Prostate gland (tissue), 2 donors: ENCODE data around the gene NDUFS6. TPM values are rescaled to one million over a fixed set of nuclear protein-coding genes. Genes with fewer than 3 reads are reported as not detected.

Experiments
- DNase-seq: peaks from one replicate; pipeline ENCODE4 v3.0.0-alpha.2; 2019; ENCODE audit warnings: low spot score
- H3K27ac ChIP-seq, 2 donors: fragments of 200-600 bp; sonication (generic); 2 replicates each; pipeline ENCODE4 v1.5.1; 2017 to 2019
- H3K27me3 ChIP-seq: fragments of 200-600 bp; sonication (generic); replicated peaks from 2 replicates; pipeline ENCODE4 v1.5.1; 2019; ENCODE audit not compliant: insufficient read depth
- H3K36me3 ChIP-seq, 2 donors: fragments of 200-600 bp; sonication (generic); 1 replicate in 1 of 2; 2 replicates in 1 of 2; pipeline versions ENCODE4 v1.5.1 to v1.8.1; 2017 to 2019
- H3K4me1 ChIP-seq: fragments of 200-600 bp; sonication (generic); replicated peaks from 2 replicates; pipeline ENCODE4 v1.5.1; 2019
- H3K4me3 ChIP-seq, 2 donors: fragments of 200-600 bp; sonication (generic); 2 replicates each; pipeline ENCODE4 v1.5.1; 2017 to 2019
- H3K9me3 ChIP-seq: fragments of 200-600 bp; sonication (generic); 2 replicates; pipeline ENCODE4 v1.5.1; 2017
- POLR2A ChIP-seq: fragments of 450-650 bp; IDR thresholded peaks from one replicate; pipeline ENCODE4 v1.6.1; 2016; ENCODE audit warnings: antibody characterized with exemption, mild to moderate bottlenecking
- POLR2AphosphoS5 ChIP-seq: sonication (generic); formaldehyde crosslinking; IDR thresholded peaks from one replicate; pipeline ENCODE4 v1.6.1; 2017; ENCODE audit warnings: antibody characterized with exemption
- WGBS: methylation state at CpG from one replicate; pipeline ENCODE4 v1.1.5; 2018; 5-methylcytosine and 5-hydroxymethylcytosine counted together
- intact Hi-C: fragments of 100-400 bp; cut with DNase I; formaldehyde crosslinking; loops from one replicate; pipeline ENCODE4 v1.14.2; 2022
- total RNA-seq, 2 donors: library from RNA; depleted of rRNA; stranded (reverse); fragments of >200 nt; gene quantifications; one replicate each; pipeline ENCODE4 v1.1.0, GENCODE V29; 2016
- TF ChIP-seq, protein P1 (sequence below), 4 experiments: fragments of 200-600 bp in 2 of 4; fragments of 450-650 bp in 2 of 4; sonication (generic) in 2 of 4; IDR thresholded peaks; 1 replicate in 3 of 4; 2 replicates in 1 of 4; pipeline ENCODE4 v1.5.1; 2016 to 2019; ENCODE audit warnings: antibody characterized with exemption in 4 of 4, mild to moderate bottlenecking in 2 of 4, moderate library complexity in 2 of 4

The NDUFS6 gene
- total RNA-seq, 2 donors from 2014 or later = 27.8 to 70.2 TPM

DNA sequence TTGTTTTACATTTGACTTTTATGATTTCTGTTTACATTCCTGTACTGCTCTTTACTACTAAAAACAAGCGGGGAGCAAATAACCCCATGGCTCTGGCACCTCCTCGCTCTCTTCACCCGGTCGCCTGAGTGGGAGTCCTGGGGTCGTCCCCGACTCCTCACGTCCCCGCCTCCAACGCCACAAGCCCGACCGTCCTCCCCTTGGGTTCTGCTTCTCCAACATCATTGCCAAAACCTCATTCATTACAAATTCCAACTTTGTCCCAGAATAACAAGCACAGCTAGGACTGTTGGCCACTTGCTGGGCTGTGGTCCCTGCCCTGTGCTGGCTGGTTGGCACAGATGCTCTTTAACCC lies 36.6 kb upstream of the NDUFS6 start:
- Histone ChIP-seq H3K27me3 (no peaks in the 10 kb centered on the region), H3K27ac (peak overlapping the region; percentile 1 to 15), H3K36me3 (no peaks in the 10 kb centered on the region), H3K4me1 (peaks cover 3% of the 10 kb centered on the region), H3K9me3 (no peaks in the 10 kb centered on the region), H3K4me3 (no peak overlapping the region)
- no peak for DNase-seq
- intact Hi-C loops = no loop called here
- TF ChIP-seq POLR2AphosphoS5 (no peak), POLR2A (no peak)
- TF ChIP-seq, protein P1, sequence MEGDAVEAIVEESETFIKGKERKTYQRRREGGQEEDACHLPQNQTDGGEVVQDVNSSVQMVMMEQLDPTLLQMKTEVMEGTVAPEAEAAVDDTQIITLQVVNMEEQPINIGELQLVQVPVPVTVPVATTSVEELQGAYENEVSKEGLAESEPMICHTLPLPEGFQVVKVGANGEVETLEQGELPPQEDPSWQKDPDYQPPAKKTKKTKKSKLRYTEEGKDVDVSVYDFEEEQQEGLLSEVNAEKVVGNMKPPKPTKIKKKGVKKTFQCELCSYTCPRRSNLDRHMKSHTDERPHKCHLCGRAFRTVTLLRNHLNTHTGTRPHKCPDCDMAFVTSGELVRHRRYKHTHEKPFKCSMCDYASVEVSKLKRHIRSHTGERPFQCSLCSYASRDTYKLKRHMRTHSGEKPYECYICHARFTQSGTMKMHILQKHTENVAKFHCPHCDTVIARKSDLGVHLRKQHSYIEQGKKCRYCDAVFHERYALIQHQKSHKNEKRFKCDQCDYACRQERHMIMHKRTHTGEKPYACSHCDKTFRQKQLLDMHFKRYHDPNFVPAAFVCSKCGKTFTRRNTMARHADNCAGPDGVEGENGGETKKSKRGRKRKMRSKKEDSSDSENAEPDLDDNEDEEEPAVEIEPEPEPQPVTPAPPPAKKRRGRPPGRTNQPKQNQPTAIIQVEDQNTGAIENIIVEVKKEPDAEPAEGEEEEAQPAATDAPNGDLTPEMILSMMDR (IDR thresholded peaks at IDR 0.05) = no peak
- 50% methylated on average over 11 of the region's 11 CpGs for WGBS

DNA sequence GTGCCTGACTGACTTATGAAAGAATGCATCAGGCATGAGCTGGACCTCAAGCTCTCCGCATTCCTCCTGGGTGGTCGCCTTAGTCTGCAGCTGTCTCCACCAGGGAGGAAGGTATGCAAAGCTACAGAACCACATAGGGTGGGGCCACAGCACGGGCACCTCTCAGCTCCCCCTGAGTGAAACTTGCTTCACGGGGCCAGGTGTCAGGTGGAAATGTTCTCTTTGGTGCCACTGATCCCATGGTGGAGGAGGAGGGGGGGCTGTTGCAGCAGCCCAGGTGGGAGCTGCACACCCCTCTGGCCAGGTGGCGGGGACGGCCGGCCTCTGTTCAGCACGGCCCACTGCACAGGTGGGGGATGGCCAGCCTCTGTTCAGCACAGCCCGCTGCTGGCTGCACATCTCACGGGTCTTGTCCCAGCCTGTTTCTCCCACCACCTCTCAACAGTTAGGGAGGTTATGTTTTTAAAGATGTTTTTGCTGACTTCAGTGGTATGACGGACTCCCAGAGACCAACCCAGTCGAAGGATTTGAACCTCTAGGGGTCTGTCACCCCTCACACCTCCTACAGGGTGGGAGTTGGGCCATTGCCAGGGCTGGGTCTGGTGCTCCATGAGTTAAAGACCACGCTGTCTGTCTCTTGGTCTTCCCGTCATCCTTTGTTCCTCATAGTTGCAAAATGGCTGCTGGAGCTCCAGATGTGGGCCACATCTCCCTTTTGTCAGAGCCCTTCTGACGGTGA lies 35.9 kb upstream of the NDUFS6 start:
- 62% methylated on average over 15 of the region's 15 CpGs for whole genome bisulfite sequencing
- DNase-seq = no peak

GRCh38 chr5:1765880-1766235 lies 35.3 kb upstream of the NDUFS6 start:
- DNase-seq = no peak
- Histone ChIP-seq H3K36me3 (no peaks in the 10 kb centered on the region), H3K27ac (no peak overlapping the region), H3K4me1 (peaks cover 3% of the 10 kb centered on the region), H3K27me3 (no peaks in the 10 kb centered on the region), H3K9me3 (no peaks in the 10 kb centered on the region), H3K4me3 (no peak overlapping the region)
- intact Hi-C loops = no loop called here
- no peak for TF ChIP-seq POLR2A
- no peak for TF ChIP-seq POLR2AphosphoS5
- TF ChIP-seq, protein P1 (IDR thresholded peaks at IDR 0.05) = no peak
- WGBS = 98% methylated on average over 3 of the region's 3 CpGs

More for the DNA sequence above, 35.9 kb upstream of the NDUFS6 start:
- H3K9me3 ChIP-seq = no peaks in the 10 kb centered on the region
- intact Hi-C loops = no loop called here
- H3K4me3 ChIP-seq = no peak overlapping the region
- TF ChIP-seq POLR2A (no peak), POLR2AphosphoS5 (no peak)
- TF ChIP-seq, protein P1 (IDR thresholded peaks at IDR 0.05) = no peak
- no peak overlapping the region for H3K27ac ChIP-seq
- no peaks in the 10 kb centered on the region for H3K36me3 ChIP-seq
- H3K27me3 ChIP-seq = no peaks in the 10 kb centered on the region
- H3K4me1 ChIP-seq = peaks cover 3% of the 10 kb centered on the region

DNA sequence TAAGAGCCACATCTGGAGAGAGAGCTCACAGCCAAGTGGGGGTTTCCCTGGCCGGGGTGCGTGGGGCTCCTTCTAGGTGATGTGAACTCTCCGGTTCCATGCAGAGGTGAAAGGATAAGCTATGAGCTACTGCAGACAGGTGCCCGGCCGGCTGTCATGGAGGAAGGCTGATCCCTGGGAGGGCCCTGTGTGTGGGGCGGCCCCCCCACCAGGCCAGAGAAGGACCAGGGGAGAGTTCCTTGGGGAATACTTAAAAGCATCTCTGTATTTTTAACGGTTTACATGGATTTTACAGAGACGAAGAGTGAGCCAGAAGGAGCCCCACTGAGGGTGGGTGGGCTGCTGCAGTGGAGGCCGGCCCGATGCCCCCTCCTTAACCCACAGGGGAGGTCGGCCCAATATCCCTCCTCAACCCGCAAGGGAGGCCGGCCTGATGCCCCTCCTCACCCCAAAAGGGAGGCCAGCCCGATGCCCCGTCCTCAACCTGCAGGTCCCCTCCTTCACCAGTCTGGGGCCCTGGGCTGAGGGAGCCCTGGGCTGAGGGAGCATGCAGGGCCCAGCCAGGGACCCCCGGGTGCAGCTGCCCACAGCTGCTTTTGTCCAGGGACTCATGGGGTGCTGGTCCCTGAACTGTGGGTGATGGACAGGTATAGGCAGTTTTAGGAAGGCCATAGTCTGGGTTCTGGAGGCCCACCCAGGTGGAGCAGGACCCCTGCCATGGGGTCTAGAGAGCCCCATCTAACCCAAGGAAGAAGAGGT lies 33.5 kb upstream of the NDUFS6 start:
- 64% methylated on average over 15 of the region's 16 CpGs for WGBS
- TF ChIP-seq POLR2A = no peak
- no peak for TF ChIP-seq POLR2AphosphoS5
- TF ChIP-seq, protein P1 (IDR thresholded peaks at IDR 0.05) = no peak
- Histone ChIP-seq H3K36me3 (no peaks in the 10 kb centered on the region), H3K27me3 (no peaks in the 10 kb centered on the region), H3K27ac (no peak overlapping the region), H3K4me3 (no peak overlapping the region), H3K9me3 (no peaks in the 10 kb centered on the region), H3K4me1 (peaks cover 7% of the 10 kb centered on the region)
- no peak for DNase-seq
- intact Hi-C loops = no loop called here
